GM19397 (cell line): ENCODE measurements around the gene MBNL1.
"Not testable (repeated sequence)": the region's sequence is repeated elsewhere in the genome, so short reads cannot be mapped to it uniquely, and the experiment has no call there.

Source experiments
- ATAC-seq: cut with Tn5 transposase; IDR thresholded peaks from one replicate; pipeline ENCODE4 v1.9.1; 2021; ENCODE audit warnings: mild to moderate bottlenecking, moderate library complexity; ENCODE audit not compliant: unreplicated experiment

Gene MBNL1

DNA sequence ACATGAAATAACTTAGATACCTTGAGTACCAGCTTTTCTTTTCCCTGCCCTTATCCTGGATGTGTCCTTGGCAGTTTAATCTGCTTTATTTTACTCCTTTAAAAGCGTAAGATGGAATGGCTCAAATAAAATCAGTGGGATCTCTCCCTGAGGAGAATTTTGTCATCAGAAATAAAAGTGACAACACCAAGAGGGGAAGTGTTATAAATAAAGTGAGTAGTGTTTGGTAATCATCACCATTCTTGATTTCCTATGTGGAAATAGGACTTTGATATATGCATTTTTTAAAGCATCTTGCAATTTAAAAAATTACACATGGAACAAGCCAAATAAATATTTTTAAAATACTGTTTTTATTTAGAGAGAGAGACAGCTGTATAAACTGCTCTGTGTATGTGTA is 76.5 kb downstream of the MBNL1 start:
- ATAC-seq, result no peak

DNA sequence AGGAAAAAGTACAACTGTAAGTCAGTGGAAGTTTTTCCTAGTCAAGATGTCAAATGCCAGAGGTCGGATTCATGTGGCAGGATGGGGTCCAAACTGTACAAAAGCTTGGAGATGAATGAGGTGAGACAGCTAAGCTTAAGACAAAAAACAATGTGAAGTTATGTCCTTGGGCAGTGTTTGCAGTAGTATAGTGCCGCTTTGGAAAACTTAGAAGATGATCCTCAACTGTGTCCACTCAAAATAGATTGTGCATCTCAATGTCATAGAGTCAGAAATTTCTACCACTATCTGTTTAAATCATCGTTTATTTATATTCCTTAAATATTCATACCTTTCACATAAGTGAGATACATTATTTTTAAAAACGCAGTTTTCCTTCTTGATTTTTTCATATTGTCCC is 77.3 kb downstream of the MBNL1 start:
- ATAC-seq, result no peak

DNA sequence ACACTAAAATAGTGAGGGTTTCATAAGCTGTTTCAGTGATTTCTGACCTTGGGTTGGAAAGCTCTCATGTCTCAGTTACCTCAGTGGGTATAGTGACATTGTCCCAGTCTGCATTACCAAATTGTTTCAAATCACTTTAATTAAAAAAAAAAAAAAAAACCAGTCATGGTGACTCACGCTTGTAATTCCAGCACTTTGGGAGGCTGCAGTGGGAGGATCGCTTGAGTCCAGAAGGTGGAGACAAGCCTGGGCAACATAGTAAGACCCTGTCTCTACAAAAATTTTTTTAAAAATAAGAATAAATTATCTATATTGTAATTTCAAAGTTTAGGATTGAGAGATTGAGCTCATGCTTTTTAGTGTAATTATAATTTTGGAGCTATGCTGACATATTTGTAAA is 78.0 kb downstream of the MBNL1 start:
- no peak for ATAC-seq

DNA sequence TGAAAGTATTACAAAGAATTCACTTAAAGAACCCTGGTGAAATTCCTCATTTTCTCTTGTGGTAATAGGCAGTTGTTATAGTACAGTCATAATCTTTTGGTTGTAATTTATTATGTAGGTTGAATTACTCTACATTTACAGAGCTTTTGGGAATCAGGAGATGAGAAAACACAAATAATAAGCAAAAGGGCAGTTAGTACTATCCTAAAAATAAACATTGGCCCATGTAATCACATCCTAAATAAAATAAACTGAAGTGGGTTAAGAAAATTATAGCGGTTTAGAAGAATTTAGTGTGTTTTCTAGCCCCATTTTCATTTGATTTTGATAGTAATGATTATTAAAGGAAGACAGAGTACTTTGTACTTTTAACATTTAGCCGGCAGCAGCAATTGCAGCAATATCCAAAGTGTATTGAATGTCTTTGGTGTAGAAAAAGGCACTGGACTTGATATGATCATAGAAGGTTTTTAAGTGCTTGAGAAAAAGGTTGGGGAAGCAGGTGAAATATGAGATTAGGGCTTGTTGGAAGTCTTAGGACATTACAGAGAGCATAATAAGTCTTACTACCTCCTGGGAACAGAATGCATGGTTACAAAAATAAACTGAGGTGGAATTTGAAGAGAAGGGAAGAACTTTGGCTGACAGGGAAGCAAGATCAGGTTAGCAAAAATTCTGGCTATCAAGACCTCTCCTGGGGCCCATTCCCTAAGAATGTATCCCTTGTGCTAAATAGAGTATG is 79.9 kb downstream of the MBNL1 start:
- no peak for ATAC-seq

DNA sequence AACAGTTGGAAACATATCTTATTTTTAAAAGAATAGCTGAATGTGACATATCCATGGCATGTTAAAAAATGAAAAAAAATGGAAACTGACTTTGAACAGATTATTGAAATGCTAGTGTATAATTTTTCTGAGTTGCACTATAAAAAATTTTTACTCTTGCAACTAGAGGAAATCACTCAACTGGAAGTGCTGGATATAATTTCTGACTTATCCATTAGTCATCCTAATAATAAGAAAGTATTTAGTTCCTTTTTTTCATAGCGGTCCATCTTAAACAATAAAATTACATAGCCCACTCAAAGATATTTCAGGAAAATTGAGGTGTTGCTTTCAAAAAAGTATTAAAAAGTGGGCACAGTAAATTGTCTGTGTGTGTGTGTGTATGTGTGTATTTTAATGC is 80.7 kb downstream of the MBNL1 start:
- no peak for ATAC-seq

DNA sequence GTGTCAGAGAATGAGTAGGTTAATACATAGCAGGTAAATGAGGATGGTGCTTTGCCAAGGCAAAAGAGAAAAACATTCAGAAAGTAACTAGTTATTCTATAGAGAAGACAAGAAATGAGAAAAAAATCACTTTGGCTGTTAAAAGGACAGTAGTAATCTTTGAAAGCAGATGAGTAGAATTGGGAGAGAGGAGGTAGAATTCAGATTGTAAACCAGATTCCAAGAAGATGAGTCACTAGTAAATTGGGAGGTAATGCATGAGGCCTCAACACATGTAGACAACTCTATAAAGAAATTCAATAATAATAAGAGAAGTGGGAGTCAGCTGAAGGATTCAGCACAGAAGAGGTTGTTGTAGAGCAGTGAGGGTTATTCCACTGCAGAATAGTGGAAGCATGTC is 81.4 kb downstream of the MBNL1 start:
- no peak for ATAC-seq

DNA sequence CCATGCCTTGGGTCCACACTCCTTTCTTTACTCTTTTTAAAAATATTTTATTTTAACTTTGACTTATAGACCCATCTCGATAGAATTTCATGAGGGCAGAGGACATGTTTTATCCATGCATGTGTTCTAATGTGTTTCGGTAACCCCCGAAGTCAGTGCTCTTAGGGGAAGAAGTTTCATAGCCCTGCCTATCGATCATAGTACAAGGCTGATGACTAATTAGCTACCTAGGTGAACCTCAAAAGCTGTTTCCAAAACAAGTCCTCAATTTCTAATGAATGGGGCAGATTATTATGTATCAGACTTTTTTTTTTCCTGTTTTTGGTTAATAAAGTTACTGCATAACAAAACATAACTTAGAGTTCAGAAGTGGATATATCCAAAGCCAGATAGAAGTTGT is 82.0 kb downstream of the MBNL1 start:
- ATAC-seq, result no peak

DNA sequence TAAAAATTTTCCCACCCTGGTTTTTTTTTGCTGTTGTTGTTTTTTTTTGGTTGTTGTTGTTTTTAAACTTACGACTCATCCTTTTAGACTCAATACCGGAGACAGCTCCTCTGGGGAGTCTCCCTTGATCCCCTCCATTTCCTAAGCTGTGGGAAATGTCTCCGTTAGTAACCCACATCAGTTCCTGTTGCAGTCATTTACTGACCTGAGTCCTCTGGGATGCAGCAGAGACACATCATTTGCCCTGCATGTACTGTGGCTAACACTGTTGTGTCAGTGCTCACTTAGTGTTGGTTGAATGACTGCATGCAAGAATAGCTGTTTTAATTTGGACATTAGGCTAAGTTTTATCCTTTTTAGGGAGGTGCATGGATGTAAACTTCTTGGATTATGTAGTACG is 83.8 kb downstream of the MBNL1 start:
- no peak for ATAC-seq

DNA sequence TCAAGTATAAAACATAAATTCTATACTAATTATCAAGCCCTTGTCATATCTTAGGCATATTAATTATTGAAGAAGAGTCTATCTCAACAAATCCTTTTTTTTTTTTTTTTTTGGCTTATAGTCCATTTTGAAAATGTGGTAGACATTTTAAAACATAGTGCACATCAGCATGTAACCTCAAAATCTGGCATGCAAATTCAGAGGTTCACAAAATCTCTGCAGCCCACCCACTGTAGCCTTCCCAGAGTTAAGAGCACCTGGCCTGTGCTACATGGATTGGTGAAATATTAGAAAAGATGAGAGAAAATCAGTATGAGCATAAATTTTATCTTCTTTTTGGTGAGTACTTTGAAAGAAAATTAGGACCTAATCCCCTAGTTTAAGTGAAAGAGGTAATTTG is 84.8 kb downstream of the MBNL1 start:
- no peak for ATAC-seq

DNA sequence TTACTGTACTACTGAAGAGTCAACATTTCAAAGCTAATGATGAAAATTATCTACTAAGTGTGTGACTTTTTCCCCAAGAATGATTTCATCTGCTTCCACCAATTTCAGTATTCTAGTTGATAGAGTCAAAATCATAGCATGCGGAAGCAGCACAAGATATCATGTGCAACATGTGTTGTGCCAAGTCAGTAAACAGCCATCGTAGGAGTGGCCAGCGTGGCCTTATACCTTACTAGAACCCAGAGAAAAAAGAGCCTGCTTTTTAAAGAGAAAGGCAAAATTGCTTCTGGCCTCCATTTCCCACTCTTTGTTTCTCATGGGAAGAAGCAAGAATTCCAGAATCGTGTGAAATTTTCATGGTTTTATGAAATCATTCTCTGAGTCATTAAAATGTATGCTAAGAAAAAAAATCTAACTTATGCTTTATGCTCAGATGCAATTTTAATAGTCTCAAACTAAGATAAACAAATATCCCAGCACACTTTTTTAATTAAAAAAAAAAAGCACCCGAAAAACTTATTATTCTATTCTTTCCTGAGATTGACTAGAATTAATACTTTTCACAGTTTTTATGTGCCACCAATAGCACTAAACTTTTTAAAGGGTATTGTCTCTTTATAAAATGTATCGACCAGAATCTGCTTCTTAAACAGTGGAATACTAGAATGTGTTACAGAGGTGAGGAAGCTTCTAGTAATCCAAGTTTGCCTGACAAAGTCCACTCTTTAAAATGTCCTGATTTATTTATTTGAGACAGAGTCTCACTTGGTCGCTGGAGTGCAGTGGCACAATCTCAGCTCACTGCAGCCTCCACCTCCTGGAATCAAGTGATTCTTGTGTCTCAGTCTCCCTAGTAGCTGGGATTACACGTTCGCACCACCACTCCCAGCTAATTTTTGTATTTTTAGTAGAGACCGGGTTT is 87.3 kb downstream of the MBNL1 start:
- ATAC-seq, result no peak

DNA sequence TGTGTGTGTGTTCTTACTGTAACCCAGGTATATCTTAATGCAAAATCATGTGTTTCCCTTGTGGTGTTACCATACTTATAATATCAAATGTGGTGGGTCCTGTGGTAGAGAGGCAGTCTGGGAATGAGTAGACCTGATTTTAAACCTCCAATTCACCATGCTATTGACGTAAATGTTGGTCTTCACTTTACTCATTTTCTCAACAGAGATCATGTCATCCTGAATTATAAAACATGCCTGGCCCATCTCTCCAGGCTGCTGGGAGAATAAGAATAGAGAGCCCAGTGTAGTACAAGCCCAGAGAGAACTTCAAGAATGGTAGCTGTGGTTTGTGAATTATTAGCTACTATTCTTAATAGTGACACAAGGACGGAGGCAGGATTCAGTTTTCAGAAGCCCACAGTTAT is 88.1 kb downstream of the MBNL1 start:
- ATAC-seq, result peak; percentile 67

DNA sequence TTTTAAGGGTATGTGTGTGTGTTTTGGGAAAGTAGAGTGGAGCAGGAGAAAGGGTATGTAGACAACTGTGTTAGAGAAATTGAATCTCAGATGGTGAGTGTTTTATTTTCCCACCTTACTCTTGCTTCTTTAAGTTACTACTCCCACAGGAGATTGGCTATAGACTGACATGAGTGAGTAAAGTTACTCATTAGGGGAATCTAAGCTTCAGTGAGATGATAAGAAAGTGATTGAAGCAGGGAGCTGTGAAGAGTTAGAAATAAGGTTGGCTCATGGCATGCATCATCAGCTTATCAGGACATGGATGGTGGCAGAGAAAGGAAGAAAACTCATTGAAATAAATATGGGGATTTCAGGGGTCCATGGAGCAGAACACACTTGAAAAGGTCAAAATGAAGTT is 88.9 kb downstream of the MBNL1 start:
- ATAC-seq, result no peak

DNA sequence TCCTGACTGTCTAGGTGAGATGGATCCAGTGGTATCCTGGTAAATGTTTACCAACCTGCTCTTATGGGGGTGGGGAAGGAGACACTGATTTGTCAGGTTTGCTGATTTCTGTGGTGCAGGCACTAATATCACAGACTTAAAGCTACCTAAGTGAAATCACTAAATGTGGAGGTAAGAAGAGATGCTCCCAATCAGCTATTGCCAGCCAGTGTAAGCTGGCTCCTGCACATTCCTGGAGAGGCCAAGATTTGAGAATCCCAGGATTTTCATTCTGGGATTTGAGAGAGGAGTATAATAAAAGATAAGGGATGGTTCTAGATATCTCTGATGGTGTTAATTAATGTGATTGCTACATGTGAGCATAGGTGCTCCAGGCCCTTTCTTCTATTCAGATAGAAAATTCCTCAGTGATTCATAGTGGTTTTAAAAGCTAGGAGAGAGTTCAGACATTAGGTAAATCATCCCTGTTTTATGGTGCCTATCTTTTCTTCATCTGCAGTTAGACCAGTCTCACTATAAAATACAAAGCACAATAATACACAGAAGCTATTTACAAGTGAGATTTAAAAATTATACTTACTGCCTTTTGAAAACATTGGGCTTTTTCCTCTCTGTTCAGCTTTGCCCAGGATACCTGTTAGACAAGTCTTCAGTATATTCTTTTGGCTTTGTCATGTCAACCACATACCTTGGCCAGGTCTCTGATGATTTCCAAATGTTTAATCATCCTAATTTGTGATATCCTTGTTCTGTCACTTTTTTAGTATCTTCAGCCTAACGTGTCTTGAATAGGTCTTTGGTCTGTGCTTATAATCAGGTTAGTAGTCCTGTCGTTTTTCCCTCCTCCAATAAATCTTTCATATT is 90.9 kb downstream of the MBNL1 start:
- no peak for ATAC-seq

DNA sequence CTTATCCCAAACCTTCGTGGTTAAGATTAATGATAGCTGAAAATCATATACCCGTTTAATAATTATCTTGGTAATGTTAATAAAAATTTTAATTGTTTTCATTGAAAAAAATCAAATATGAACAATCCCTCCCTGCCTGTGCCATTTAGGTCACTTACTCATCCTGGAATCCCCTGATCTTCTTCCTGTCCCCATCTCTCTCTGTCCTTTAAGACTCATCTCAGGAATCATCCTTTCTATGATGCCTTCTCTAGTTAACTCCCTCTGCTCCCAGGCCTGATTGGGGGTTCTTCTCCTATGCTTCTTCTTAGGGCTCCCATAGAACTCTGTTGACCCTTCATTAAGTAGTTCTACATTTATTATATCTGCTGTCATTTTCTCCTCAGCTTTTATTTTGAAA is 91.6 kb downstream of the MBNL1 start:
- no peak for ATAC-seq

DNA sequence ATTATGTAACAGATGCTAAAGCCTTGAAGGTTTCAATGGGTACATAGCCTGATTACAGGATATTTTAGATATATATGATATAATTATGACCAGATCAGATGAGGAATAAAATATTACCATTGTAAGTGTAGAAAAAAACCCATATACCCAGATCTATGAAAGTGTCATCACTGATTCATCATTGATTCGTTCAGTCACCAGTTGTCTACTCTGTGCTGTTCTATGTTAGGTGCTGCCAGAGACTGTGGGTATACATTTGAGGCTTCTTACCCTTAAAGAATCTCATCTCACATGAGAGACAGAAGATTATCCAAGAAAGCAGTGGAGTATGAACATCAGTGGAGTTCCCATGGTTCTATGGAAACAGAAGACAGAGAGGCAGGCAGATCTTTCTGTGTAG is 92.2 kb downstream of the MBNL1 start:
- no peak for ATAC-seq

DNA sequence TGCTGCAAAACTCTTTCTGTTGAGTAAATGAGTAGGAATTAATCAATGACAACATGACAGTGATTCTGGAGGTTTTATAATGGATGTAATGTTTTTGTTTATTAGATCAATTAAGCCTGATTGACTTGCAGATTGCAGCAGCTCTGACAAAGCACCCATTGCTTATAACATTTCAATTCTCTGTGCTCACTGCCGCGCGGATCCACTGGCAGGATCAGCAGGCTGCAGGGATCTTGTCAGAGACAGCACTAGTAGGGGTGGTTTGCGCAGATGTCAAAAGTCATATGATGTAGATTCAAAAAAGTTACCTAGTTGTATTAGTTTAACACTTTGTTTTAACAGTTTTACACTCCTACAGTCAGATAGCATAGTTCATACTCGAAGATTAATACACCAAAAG is 93.4 kb downstream of the MBNL1 start:
- no peak for ATAC-seq

DNA sequence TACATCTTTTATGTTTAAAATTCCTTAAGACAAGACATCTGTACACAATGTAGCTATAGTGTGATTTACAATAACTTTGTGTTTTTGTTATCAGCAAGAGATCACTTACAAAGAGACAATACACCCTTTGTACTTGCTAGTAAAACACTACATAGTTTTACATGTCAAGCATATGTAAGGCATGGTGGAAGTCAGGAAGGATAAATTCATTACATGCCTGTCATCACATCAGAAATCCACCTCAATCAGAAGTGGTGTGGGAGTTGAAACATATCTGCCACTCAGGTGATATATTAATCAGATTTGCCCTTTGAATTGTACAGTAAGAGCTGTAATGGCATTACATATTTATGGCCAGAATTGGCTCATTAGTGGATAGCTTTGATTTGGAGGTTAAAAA is 95.5 kb downstream of the MBNL1 start:
- ATAC-seq, result no peak

DNA sequence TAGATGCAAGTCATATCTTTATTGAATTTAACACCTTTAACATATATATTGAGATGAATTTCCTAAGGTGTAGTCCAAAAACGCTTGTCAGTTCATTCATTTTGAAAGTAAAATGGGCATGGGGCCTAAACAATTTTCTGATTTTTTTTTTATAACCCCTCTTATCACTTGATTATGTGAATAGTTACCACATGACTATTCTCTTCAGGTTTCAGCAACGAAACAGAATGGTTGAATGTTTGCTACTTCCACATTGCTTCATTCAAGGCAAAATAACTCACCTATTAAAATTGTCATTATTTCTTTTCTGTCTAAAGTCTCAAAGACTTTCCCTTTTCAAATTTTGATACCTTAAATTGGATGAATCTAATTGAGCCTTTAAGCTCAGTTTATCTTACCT is 96.4 kb downstream of the MBNL1 start:
- ATAC-seq, result no peak

DNA sequence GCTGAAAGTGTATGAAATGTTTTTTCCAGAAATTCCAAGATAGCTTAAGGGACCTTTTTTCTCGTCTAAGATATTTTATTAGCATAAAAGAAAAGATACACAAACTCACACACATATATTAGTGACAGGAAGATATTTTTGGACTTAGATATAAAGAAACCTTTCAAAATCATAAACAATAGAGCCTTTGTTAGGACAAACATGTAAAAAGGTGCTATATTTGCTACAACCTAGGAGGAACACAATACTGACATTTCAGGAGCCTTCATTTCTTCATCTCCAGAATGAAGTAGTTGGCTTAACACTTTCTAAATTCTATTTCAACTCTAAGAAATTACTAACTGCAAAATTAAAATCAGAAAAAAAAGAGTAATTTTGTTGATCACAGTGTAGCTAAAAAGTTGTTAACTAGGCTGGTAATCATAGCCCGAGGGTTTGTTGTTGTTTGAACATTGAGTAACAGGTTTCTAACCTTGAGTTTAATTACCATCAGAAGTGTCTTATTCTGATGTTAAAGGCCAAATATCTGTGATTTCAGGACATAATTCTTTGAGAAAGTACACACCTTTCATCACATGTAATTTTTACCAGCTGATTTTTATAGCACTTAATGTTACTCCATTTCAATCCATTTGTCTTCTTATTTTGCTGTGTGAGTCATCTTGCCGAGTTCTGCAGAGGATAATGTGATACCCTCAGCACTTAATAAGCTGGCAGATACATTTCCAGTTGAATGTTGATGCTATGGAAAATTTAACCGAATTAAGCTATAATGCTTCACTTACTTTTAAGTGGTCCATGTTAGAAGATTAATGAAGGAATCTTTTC is 97.3 kb downstream of the MBNL1 start:
- no peak for ATAC-seq

DNA sequence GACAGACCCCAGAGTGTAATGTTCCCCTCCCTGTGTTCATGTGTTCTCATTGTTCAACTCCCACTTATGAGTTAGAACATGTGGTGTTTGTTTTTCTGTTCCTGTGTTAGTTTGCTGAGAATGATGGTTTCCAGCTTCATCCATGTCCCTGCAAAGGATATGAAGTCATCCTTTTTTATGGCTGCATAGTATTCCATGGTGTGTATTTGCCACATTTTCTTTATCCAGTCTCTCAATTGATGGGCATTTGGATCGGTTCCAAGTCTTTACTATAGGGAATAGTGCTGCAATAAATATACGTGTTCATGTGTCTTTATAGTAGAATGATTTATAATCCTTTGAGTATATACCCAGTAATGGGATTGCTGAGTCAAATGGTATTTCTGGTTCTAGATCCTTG is 98.5 kb downstream of the MBNL1 start:
- ATAC-seq, result not testable (repeated sequence)
